GM23248 (cell line): Measurements from ENCODE around the gene DPYD.

ENCODE experiments used
- EZH2 ChIP-seq: fragments of 200-600 bp; sonication (generic); IDR thresholded peaks from 2 replicates; pipeline ENCODE4 v1.6.1; 2018; ENCODE audit warnings: antibody characterized with exemption, mild to moderate bottlenecking; ENCODE audit not compliant: insufficient read depth, poor library complexity, severe bottlenecking
- EZH2phosphoT487 ChIP-seq: fragments of 200-600 bp; sonication (generic); IDR thresholded peaks from 2 replicates; pipeline ENCODE4 v1.6.1; 2018; ENCODE audit warnings: antibody characterized with exemption, moderate library complexity, mild to moderate bottlenecking, low read depth; ENCODE audit not compliant: insufficient read depth

DNA sequence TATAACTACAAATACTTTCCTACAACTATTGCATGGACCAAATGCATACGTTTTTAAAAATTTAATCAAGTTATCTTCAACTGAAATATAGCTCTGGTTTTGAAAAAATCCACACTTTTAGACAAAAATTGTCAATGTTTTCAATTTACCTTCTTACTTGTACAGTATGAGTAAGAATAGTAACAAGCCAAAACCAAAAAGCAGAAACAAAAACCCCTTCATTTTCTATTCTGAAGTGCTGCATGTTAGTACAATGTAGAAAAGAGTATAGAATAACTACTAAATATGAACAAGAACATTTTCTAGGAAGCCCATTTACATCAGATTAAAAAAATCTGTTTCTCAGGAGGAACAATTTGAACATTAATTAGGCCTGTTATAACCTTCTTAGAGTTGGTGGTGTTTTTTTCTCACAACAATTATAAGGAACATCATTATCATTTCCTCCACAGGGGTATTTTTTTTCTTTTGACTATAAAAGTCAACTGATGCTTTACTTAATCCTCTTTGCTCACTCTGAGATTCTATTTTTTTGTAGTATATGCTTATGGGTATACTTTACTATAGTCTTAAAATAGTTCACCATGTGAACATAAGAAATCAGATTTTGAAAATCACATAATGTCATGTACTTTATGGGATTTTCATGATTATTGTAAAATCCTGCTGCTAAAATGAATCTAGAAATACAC lies 723.9 kb downstream of the DPYD start:
- TF ChIP-seq EZH2phosphoT487 (no peak), EZH2 (no peak)
